Upper lobe of right lung (tissue), 1 donor: ENCODE data around the gene CORO2A. TPM values are rescaled to one million over a fixed set of nuclear protein-coding genes. Genes with fewer than 3 reads are reported as not detected.

Experiments used
- ATAC-seq: fragments of 200-7000 bp; cut with Tn5 transposase; one replicate; pipeline ENCODE4 v1.9.1; 2020; ENCODE audit warnings: mild to moderate bottlenecking, moderate library complexity
- DNase-seq: peaks from one replicate; pipeline ENCODE4 v3.0.0-alpha.2; 2020
- H3K27ac ChIP-seq: fragments of 200-600 bp; one replicate; pipeline ENCODE4 v1.8.0; 2022
- H3K27me3 ChIP-seq: fragments of 200-600 bp; one replicate; pipeline ENCODE4 v1.8.0; 2022; ENCODE audit warnings: mild to moderate bottlenecking
- H3K36me3 ChIP-seq: fragments of 200-600 bp; one replicate; pipeline ENCODE4 v1.8.0; 2022
- H3K4me1 ChIP-seq: fragments of 200-600 bp; one replicate; pipeline ENCODE4 v1.8.0; 2022
- H3K4me3 ChIP-seq: fragments of 200-600 bp; one replicate; pipeline ENCODE4 v1.8.0; 2022; ENCODE audit warnings: mild to moderate bottlenecking
- H3K9me3 ChIP-seq: fragments of 200-600 bp; one replicate; pipeline ENCODE4 v1.8.0; 2022
- CTCF ChIP-seq: fragments of 200-600 bp; IDR thresholded peaks from one replicate; pipeline ENCODE4 v1.8.0; 2022; ENCODE audit warnings: antibody characterized with exemption
- intact Hi-C: fragments of 100-400 bp; cut with DNase I; formaldehyde crosslinking; loops from one replicate; pipeline ENCODE4 v1.11.0; 2022
- total RNA-seq: library from RNA; stranded (reverse); fragmentation: NEBNext Ultra II Directional; extraction: Animal tissue kit (Norgen Biotek cat#: 25700); gene quantifications from one replicate; pipeline ENCODE4 v1.2.1, GENCODE V29; 2021
- donor health status: DM: no; HTN: yes; CAD: no; lungs with severe emphysema.

CORO2A gene
- total RNA-seq, 1 donor from 2014 or later, result 20.0 TPM

GRCh38 chr9:98219364-98219716, 26.9 kb upstream of the CORO2A start:
- Histone ChIP-seq H3K9me3 (no peaks in the 10 kb centered on the region), H3K27me3 (no peaks in the 10 kb centered on the region), H3K4me1 (peaks cover 6% of the 10 kb centered on the region), H3K27ac (peak overlapping the region; percentile 47), H3K36me3 (peaks cover 62% of the 10 kb centered on the region), H3K4me3 (no peak overlapping the region)
- DNase-seq (no peak), ATAC-seq (peak; percentile 54)
- intact Hi-C loops, result no loop called here
- TF ChIP-seq CTCF, result no peak

- no peak overlapping the region for H3K4me3 ChIP-seq
- H3K27ac ChIP-seq, result peak overlapping the region; percentile 47
- H3K9me3 ChIP-seq, result no peaks in the 10 kb centered on the region
- H3K27me3 ChIP-seq, result no peaks in the 10 kb centered on the region
- H3K4me1 ChIP-seq, result peaks cover 6% of the 10 kb centered on the region
- no peak for TF ChIP-seq CTCF
- peak; percentile 66 for ATAC-seq
- DNase-seq, result no peak
- intact Hi-C loops, result no loop called here
- peaks cover 65% of the 10 kb centered on the region for H3K36me3 ChIP-seq
Measured at GRCh38 chr9:98218562-98219363, 26.3 kb upstream of the CORO2A start.

GRCh38 chr9:98217255-98217654, 24.8 kb upstream of the CORO2A start:
- DNase-seq (no peak), ATAC-seq (no peak)
- Histone ChIP-seq H3K9me3 (no peaks in the 10 kb centered on the region), H3K27ac (no peak overlapping the region), H3K27me3 (no peaks in the 10 kb centered on the region), H3K36me3 (peaks cover 77% of the 10 kb centered on the region), H3K4me3 (no peak overlapping the region), H3K4me1 (no peaks in the 10 kb centered on the region)
- TF ChIP-seq CTCF, result no peak
- intact Hi-C loops, result no loop called here

DNA sequence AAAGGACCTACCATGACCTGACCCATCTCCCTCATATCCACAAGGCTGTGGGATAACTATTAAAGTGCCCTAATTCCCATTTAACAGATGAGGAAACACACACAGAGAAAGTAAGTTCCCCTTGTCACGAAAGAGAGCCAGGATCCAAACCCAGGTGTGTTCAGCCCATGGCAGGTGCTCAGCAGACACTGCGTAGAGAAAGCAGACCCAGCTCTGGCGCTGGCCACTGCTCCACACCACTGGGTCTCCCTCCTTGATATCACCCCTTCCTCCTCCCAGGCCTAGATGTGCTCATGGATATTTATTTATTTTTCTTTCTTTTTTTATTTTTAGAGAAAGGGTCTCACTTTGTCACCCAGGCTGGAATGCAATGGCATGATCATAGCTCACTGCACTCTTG, 24.0 kb upstream of the CORO2A start:
- Histone ChIP-seq H3K4me3 (no peak overlapping the region), H3K27me3 (no peaks in the 10 kb centered on the region), H3K36me3 (peaks cover 76% of the 10 kb centered on the region), H3K4me1 (no peaks in the 10 kb centered on the region), H3K9me3 (no peaks in the 10 kb centered on the region), H3K27ac (no peak overlapping the region)
- intact Hi-C loops, result no loop called here
- DNase-seq, result no peak
- no peak for TF ChIP-seq CTCF
- no peak for ATAC-seq

GRCh38 chr9:98215821-98216220, 23.4 kb upstream of the CORO2A start:
- intact Hi-C loops, result no loop called here
- ATAC-seq (no peak), DNase-seq (no peak)
- H3K4me3 ChIP-seq, result no peak overlapping the region
- TF ChIP-seq CTCF, result peak; percentile 21
- H3K27ac ChIP-seq, result no peak overlapping the region
- H3K36me3 ChIP-seq, result peaks cover 73% of the 10 kb centered on the region
- H3K9me3 ChIP-seq, result no peaks in the 10 kb centered on the region
- H3K27me3 ChIP-seq, result no peaks in the 10 kb centered on the region
- H3K4me1 ChIP-seq, result no peaks in the 10 kb centered on the region
